Astrocyte (in vitro differentiated cells and primary cell): ENCODE measurements around the gene MICAL2. TPM values are rescaled to one million over a fixed set of nuclear protein-coding genes. Genes with fewer than 3 reads are reported as not detected.

Experiments used
- DNase-seq: peaks from one replicate; pipeline ENCODE4 v3.0.0-alpha.2; 2010; ENCODE audit warnings: low read depth
- FAIRE-seq: peaks from 2 replicates; lab custom pipeline; 2011; peaks lifted over from hg19 to GRCh38; lab: Jason Lieb, UNC
- H2AFZ ChIP-seq: 2 replicates; pipeline ENCODE4 v1.6.0; 2012; ENCODE audit warnings: low read depth, low read length, inconsistent platforms
- H3K27ac ChIP-seq: 2 replicates; pipeline ENCODE4 v1.5.1; 2011; ENCODE audit warnings: low read depth, low read length, inconsistent platforms
- H3K27me3 ChIP-seq: 2 replicates; pipeline ENCODE4 v1.6.0; 2011; ENCODE audit warnings: low read length, inconsistent platforms; ENCODE audit not compliant: insufficient read depth
- H3K36me3 ChIP-seq: 2 replicates; pipeline ENCODE4 v1.5.1; 2011; ENCODE audit warnings: low read length, inconsistent platforms; ENCODE audit not compliant: insufficient read depth
- H3K4me1 ChIP-seq: 2 replicates; pipeline ENCODE4 v1.5.1; 2011; ENCODE audit warnings: low read length, inconsistent platforms; ENCODE audit not compliant: insufficient read depth
- H3K4me2 ChIP-seq: 2 replicates; pipeline ENCODE4 v1.6.0; 2012; ENCODE audit warnings: low read length, inconsistent platforms
- H3K4me3 ChIP-seq: 2 replicates; pipeline ENCODE4 v1.5.1; 2011; ENCODE audit warnings: low read depth, mild to moderate bottlenecking, low read length, inconsistent platforms; ENCODE audit not compliant: insufficient read depth
- H3K79me2 ChIP-seq: 2 replicates; pipeline ENCODE4 v1.6.0; 2012; ENCODE audit warnings: mild to moderate bottlenecking, low read length, inconsistent platforms; ENCODE audit not compliant: insufficient read depth
- H3K9ac ChIP-seq: 2 replicates; pipeline ENCODE4 v1.6.0; 2012; ENCODE audit warnings: mild to moderate bottlenecking, low read length, inconsistent platforms
- H3K9me3 ChIP-seq: 2 replicates; pipeline ENCODE4 v1.5.1; 2012; ENCODE audit warnings: low read depth, mild to moderate bottlenecking, low read length, inconsistent platforms; ENCODE audit not compliant: insufficient read depth
- H4K20me1 ChIP-seq: 2 replicates; pipeline ENCODE4 v1.6.0; 2012; ENCODE audit warnings: low read length, inconsistent platforms; ENCODE audit not compliant: insufficient read depth
- H3K27ac Mint-ChIP-seq: one replicate; pipeline ENCODE4 v1.8.0; 2021; ENCODE audit warnings: mild to moderate bottlenecking, mixed read lengths; ENCODE audit not compliant: unreplicated experiment
- H3K27me3 Mint-ChIP-seq: one replicate; pipeline ENCODE4 v1.8.0; 2021; ENCODE audit warnings: low read depth, mixed read lengths; ENCODE audit not compliant: unreplicated experiment
- H3K36me3 Mint-ChIP-seq: one replicate; pipeline ENCODE4 v1.8.0; 2021; ENCODE audit warnings: low read depth, mixed read lengths; ENCODE audit not compliant: unreplicated experiment
- H3K4me1 Mint-ChIP-seq: one replicate; pipeline ENCODE4 v1.8.0; 2021; ENCODE audit warnings: low read depth, mixed read lengths; ENCODE audit not compliant: unreplicated experiment
- H3K4me3 Mint-ChIP-seq: one replicate; pipeline ENCODE4 v1.8.0; 2021; ENCODE audit warnings: mild to moderate bottlenecking, moderate library complexity, mixed read lengths; ENCODE audit not compliant: unreplicated experiment
- H3K9me3 Mint-ChIP-seq: one replicate; pipeline ENCODE4 v1.8.0; 2021; ENCODE audit warnings: mild to moderate bottlenecking, mixed read lengths; ENCODE audit not compliant: unreplicated experiment
- CTCF ChIP-seq: IDR thresholded peaks from 2 replicates; pipeline ENCODE4 v1.5.1; 2011; ENCODE audit warnings: low read depth, mild to moderate bottlenecking, inconsistent platforms, low read length, moderate library complexity; ENCODE audit not compliant: insufficient read depth
- EZH2 ChIP-seq: IDR thresholded peaks from 2 replicates; pipeline ENCODE4 v1.6.1; 2012; ENCODE audit warnings: mild to moderate bottlenecking, low read length, inconsistent platforms; ENCODE audit not compliant: insufficient read depth
- total RNA-seq: library from RNA; stranded (reverse); gene quantifications from 2 replicates; pipeline ENCODE4 v1.2.1, GENCODE V29; 2021

The MICAL2 gene
- total RNA-seq, 1 donor from 2014 or later = 357 TPM

GRCh38 chr11:12088047-12088481 lies 22.3 kb upstream of the MICAL2 start:
- peaks cover 3% of the 10 kb centered on the region for H3K36me3 Mint-ChIP-seq
- Histone ChIP-seq H3K36me3 (no peaks in the 10 kb centered on the region), H3K4me3 (peak overlapping the region; percentile 52), H3K9ac (peak overlapping the region; percentile 98), H3K9me3 (peaks cover 4% of the 10 kb centered on the region), H3K27me3 (no peaks in the 10 kb centered on the region), H3K79me2 (peaks cover 4% of the 10 kb centered on the region), H2AFZ (no peak overlapping the region), H3K4me2 (peak overlapping the region; percentile 91), H3K4me1 (peaks cover 63% of the 10 kb centered on the region), H3K27ac (peak overlapping the region; percentile 100), H4K20me1 (no peaks in the 10 kb centered on the region)
- DNase-seq (peak; percentile 77), FAIRE-seq (peak; percentile 47)
- H3K4me3 Mint-ChIP-seq = peak overlapping the region; percentile 68
- no peak for TF ChIP-seq EZH2
- peak; percentile 28 for TF ChIP-seq CTCF
- peak overlapping the region; percentile 100 for H3K27ac Mint-ChIP-seq
- H3K9me3 Mint-ChIP-seq = peaks cover 2% of the 10 kb centered on the region
- H3K4me1 Mint-ChIP-seq = peaks cover 69% of the 10 kb centered on the region
- no peaks in the 10 kb centered on the region for H3K27me3 Mint-ChIP-seq

- no peak for FAIRE-seq
- H3K9me3 Mint-ChIP-seq = peaks cover 2% of the 10 kb centered on the region
- Histone ChIP-seq H3K4me2 (peak overlapping the region; percentile 91), H4K20me1 (no peaks in the 10 kb centered on the region), H3K79me2 (peaks cover 4% of the 10 kb centered on the region), H2AFZ (no peak overlapping the region), H3K36me3 (no peaks in the 10 kb centered on the region), H3K27me3 (no peaks in the 10 kb centered on the region), H3K27ac (peak overlapping the region; percentile 100), H3K4me3 (no peak overlapping the region), H3K4me1 (peaks cover 63% of the 10 kb centered on the region), H3K9ac (peak overlapping the region; percentile 98), H3K9me3 (peaks cover 4% of the 10 kb centered on the region)
- H3K27ac Mint-ChIP-seq = peak overlapping the region; percentile 100
- H3K4me3 Mint-ChIP-seq = no peak overlapping the region
- DNase-seq = no peak
- H3K4me1 Mint-ChIP-seq = peaks cover 68% of the 10 kb centered on the region
- H3K36me3 Mint-ChIP-seq = peaks cover 3% of the 10 kb centered on the region
- TF ChIP-seq CTCF (no peak), EZH2 (no peak)
- no peaks in the 10 kb centered on the region for H3K27me3 Mint-ChIP-seq
Measured at GRCh38 chr11:12088531-12088930, 21.9 kb upstream of the MICAL2 start.

- H3K4me2 ChIP-seq = peak overlapping the region; percentile 91
- H3K4me3 Mint-ChIP-seq = no peak overlapping the region
Measured at GRCh38 chr11:12089041-12089440, 21.3 kb upstream of the MICAL2 start.

More at GRCh38 chr11:12089041-12089440, 21.3 kb upstream of the MICAL2 start:
- peak overlapping the region; percentile 98 for H3K9ac ChIP-seq
- no peaks in the 10 kb centered on the region for H3K36me3 ChIP-seq
- DNase-seq = no peak
- H3K27me3 ChIP-seq = no peaks in the 10 kb centered on the region
- H2AFZ ChIP-seq = no peak overlapping the region
- peaks cover 58% of the 10 kb centered on the region for H3K4me1 ChIP-seq
- H3K9me3 Mint-ChIP-seq = no peaks in the 10 kb centered on the region
- TF ChIP-seq CTCF (no peak), EZH2 (no peak)
- H3K4me1 Mint-ChIP-seq = peaks cover 65% of the 10 kb centered on the region
- H3K27me3 Mint-ChIP-seq = no peaks in the 10 kb centered on the region
- H3K27ac Mint-ChIP-seq = peak overlapping the region; percentile 100
- peak overlapping the region; percentile 100 for H3K27ac ChIP-seq
- H3K79me2 ChIP-seq = peaks cover 4% of the 10 kb centered on the region
- no peak for FAIRE-seq
- no peaks in the 10 kb centered on the region for H4K20me1 ChIP-seq
- H3K4me3 ChIP-seq = no peak overlapping the region
- H3K9me3 ChIP-seq = peaks cover 2% of the 10 kb centered on the region
- H3K36me3 Mint-ChIP-seq = peaks cover 3% of the 10 kb centered on the region
